GM04503 (cell line): ENCODE results near the gene SETDB1.

ENCODE experiments used
- DNase-seq: peaks from one replicate; pipeline ENCODE4 v3.0.0-alpha.2; 2012; ENCODE audit warnings: low read depth

The SETDB1 gene

DNA sequence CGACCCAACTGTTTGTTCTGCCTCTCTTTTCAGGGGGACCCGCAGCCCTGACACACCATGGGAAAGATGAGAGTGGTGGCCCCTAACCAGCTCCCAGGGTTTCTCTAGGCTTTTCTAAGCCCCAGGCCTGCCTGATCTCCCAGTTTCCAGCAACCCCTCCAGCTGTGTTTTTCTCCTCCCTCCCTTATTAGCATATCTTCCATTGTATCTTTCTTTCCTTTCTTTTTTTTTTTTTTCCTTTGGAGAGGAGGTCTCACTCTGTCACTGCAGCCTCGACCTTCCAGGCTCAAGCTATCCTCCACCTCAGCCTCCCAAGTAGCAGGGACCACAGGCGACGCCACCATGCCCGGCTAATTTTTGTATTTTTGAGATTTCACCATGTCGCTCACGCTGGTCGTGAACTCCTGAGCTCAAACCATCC is 50.2 kb downstream of the SETDB1 start:
- no peak for DNase-seq

DNA sequence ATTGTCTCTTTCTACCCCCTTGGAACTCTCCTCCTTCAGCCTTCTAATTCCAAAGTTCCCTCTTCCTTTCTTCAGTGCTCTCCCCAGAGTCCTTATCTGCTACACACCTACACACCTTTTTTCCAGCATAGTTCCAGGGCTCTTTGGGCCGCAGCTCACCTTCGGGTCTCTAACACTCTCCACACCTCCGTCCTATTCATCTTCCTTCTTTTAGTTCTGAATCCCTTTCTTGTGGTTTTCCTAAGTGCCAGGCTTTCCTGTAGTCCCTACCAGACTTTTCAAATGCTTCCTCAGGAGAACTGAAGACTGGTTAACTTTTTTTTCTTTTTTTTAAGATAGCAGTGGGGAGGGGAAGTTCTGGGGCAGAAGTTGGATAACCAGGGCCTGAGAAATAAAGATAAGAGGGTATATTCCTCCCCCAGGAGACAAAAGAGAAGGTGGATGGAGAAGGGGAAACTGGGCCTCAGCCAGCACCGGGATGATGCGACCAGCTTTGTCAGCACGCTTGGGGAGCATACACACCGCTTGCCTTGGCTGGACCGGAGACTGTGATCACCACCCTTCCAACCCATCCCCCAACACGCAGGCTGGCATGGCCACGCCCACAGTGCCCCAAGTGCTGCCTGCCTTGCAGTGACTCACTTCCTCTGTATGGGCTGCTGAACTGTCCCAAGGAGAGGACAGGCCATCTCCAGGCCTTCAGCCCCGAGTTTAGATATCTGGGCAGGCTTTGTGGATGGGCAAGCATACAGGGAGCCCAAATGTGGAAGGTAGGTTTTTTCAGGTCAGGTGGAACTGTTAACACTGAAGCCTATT is 50.9 kb downstream of the SETDB1 start:
- no peak for DNase-seq

DNA sequence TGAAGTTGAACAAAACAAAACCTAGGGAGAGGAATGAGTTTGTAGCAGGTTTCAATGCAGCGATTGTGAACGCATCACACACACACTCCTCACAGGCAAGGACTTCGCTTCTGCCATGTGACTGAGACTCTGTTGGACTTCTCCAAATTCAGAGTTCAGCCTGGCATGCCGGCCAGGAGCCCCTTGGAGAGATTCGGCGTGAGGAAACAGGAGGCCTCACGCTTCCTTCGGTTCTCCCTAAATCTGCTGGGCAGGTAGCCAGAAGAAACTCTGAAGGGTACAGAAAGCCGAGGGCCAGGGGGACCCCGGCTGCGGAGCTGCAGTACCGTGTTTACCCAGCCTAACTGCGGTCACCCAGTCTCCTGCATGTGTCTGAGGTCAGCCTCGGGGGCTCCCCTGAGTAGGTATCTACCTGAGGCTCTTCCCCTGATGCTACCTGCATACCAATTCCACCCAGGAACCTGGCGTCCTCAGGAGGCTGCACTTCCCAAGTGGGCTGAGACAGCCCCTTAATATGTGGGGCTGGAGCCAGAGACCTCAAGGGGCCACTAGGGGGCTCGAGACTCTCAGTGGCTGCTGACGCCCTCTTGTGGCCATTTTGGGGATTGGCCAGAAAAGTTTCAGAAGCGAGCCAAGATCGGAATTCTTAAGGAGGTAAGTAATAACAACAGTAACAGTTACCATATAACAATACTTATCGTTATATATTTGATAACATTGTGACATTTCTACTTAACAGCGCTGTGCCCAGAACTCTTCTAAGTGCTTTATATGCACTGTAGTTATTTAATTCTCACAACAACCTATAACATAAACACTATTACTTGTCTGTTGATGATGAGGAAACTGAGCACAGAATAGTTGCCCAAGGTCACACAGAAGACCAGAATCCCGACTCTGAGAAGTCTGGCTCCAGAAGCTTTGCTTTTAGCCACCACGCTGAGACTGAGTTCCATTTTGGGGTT is 53.2 kb downstream of the SETDB1 start:
- peak; percentile 44 for DNase-seq

DNA sequence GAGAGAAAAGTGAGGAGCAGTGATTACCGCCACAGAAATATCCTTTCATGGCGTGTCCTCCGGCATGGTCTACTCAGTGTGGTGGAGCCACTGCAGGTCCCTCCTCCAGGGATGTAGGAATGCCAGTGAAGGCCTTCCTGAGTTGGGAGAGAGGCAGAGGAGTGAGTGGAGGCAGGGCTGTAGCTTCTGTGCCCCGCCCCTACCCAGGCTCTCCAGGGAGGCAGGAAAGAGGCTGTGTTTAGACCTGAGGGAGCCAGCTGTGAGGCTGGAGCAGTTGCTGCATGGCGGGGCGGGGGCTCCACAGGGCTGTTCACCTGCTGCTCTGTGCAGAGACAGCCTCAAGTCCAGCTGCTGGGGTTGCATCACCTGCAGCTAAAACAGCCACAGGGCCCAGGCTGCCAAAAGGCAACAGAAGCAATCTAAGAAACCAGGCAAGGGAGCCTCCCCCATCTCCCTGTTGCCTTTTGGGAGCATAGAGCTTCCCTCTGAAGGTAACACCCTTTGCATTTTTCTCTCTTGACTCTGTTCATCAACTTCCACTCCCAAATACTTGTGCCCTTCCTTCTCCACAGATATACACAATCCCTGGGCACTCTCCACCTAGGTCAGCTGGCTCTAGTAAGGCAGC is 55.1 kb downstream of the SETDB1 start:
- DNase-seq, result no peak

DNA sequence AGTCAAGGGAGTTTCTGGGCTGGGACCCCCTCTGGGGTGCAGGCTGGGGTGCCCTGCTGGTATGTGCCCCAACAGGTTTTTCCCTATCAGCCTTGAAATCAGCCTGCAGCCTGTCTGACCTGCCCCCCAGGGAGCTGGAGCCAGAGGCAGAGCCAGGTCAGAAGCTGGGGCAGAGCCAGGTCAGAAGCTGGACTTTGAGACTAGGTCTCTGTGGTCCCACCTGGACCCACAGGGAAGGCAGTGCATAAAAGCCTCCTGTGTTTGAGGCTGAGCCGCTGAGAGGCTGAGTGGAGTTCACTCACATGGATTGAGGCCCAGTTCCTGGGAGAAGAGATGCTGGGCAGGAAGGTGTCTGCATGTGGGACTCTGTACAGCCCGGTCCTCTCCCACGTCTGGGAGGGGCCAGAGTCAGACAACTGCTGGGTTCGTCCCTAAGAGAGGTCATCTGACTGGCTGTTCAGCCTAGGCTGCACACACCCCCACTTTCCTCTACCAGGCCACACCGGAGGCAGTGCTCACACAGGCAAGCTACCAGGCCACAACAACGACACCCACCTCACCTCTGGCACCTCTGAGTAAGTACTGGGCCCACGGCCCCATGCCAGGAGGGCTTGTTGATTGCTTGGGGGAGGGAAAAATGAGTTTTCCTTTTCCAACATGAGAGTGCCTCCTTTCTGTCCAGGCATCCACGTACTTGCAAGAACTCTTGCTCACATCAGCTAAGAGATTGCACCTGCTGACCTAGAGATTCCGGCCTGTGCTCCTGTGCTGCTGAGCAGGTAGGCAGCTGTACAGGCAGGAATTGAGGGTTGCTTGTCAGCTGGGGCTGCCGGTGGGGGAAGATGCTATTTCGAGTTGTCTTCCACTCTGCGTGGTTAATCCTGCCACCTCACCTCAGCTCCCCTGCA is 55.9 kb downstream of the SETDB1 start, which contains the start of gene ANXA9:
Gene ANXA9 (plus strand): TSS at position 488 of the 908 bp plus-strand sequence. CDS start 814 bp downstream, outside the sequence.
- no peak for DNase-seq

- DNase-seq, result no peak
Observed at GRCh38 chr1:150985179-150985825, 59.1 kb downstream of the SETDB1 start.

DNA sequence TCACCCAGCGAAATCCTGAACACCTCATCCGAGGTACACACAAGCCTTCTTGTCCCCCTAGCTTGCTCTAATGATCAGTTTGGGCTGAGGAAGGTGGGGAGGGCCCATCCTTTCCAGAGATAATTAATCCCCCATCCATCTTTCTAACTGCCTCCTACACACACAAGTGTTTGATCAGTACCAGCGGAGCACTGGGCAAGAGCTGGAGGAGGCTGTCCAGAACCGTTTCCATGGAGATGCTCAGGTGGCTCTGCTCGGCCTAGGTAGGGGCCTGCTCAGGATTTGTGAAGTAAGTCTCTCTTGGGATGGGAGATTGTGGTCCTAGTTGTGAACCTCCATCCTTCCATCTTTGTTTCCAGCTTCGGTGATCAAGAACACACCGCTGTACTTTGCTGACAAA is 61.8 kb downstream of the SETDB1 start:
- no peak for DNase-seq

DNA sequence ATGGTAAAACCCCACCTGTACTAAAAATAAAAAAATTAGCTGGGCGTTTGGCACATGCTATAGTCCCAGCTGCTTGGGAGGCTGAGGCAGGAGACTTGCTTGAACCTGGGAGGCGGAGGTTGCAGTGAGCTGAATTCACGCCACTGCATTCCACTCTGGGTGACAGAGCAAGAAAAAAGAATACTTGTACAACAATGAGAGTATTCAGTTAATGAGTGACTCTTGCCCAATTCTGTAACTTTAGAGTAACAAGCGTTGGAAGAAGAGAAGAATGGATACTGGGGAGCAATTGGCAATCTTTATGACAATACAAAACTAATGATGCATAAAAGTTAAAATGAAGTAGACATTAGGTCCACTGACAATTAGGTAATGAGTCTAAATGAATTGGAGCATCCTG is 66.5 kb downstream of the SETDB1 start:
- no peak for DNase-seq

DNA sequence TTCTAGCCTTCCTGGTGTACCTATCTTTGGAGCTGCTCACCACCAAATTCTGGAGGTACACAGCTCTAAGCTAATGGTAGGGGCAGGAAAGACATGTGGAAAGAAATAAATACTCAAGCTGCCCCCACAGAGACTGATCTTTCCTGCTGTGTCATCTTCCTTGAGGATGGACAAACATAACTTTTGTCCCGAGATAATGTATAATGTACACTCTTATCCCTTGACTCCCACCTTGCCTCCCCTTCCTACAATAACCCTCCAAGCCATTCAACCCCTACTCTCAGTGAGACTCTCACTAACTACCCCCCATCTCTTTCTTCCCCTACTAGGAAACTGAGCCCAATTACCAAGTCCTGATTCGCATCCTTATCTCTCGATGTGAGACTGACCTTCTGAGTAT is 68.1 kb downstream of the SETDB1 start:
- DNase-seq, result no peak

- DNase-seq, result no peak
Observed at GRCh38 chr1:150995460-150995859, 69.3 kb downstream of the SETDB1 start.

DNA sequence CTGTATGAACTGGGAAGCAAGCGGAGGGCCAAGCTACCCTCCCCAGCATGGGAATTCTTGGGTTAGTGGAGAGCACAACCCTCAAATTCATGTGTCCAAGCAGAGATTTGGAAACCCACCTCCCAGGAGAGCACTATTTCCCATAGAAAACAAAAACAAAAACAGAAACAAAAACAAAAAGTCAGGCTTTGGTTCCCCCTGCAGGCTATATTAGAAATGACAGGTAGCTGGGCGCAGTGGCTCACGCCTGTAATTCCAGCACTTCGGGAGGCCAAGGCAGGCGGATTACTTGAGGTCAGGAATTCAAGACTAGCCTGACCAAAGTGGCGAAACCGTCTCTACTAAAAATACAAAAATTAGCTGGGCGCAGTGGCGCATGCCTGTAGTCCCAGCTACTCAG is 69.7 kb downstream of the SETDB1 start:
- no peak for DNase-seq

DNA sequence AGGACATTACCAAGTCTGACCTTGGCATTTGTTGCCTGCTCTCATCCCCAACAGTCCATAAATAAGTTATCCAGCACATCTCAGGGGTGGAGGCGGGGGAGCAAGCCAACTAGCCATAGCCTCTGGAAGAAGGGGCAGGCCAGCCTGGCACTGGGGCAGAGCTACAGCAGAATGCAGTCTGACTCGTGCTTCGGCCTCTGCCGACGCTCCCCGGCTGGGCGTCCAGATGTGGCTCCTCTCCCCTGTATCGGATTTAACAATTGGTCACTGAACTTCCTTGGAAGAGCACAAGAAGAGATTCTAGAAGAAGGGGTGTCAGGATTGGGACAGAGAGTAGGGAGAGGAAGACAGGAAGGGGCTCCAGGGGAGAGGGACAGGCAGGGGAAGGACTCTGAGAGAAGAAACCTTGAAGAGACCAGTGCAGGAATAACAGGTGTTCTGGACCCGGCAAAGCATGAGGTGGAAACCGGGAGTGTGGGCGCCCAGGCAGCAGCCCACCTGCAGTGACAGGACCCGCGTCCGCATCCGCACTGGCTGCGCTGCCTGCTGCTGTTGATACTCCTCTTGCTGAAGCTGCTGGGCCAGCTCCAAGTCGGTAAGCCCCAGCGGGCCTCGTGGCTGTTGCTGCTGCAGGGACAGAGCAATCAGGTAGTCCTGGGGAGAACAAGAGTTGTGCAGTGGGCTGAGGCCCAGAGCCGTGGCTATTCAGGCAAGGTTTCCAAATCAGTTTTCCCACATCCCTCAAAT is 71.1 kb downstream of the SETDB1 start:
- no peak for DNase-seq

GRCh38 chr1:150997949-150998348 is 71.8 kb downstream of the SETDB1 start:
- DNase-seq, result no peak

DNA sequence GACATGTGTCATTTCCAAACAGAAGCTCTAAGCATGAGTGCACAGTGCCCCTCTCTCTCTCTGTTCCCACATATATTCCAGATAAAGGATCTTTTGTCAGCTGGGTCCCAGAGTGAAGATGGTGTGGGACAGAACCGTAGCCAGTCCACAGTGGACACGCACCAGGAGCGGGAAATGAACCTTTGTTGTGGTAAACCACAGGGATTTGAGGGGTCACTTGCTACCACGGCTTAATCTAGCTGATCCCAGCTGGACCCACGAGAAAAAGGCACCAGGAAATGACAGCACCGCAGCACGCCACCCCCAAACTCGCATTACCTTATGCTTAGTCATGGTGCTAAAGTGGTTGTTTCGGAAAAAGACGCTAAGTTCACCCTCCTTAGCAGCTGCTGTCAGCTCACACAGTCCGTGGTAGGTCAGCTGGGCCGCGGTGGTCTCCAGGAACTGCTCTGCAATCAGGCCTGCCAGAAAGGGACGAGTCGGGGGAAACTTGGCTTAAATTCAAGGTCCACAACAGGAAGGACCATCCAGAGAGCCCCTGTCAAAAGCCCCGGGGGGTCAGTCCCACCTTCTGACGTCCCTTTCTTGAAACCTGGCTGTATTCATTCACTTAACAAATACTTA is 73.0 kb downstream of the SETDB1 start:
- no peak for DNase-seq

DNA sequence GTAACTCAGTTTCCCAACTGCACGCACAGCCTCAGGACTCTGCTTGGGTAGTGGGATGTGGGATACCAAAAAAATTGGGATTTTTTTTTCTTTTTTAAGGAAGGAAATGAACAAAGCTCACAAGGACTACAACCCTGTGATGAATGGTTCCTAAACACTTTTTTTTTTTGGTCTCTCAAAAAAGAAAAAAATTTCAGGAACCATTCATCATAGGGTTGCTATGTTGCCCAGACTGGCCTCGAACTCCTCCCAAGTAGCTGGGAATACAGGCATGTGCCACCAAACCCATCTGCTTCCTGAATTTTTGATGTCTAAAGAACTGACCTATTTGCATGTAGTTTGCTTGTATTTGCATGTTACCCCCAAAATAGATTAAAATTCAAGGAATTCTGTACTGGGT is 73.8 kb downstream of the SETDB1 start:
- DNase-seq, result no peak

DNA sequence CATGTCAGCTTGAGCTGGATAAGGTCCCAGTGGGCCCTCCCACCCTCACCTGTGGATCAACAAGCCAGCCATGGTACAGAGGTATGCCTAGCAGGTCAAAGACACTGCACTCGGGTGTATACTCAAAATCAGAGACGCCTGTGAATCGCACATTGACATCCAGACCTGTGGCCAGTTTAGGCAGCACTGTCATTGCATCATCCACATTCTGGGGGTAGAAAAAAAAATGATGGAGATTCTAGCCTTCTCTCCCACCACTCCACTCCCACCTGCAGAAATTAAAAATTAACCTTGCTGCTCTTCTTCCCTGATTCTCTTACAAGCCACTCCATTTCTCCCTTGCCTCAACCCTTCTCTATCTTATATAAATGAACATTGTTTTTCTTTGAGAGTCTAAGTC is 74.2 kb downstream of the SETDB1 start:
- no peak for DNase-seq

DNA sequence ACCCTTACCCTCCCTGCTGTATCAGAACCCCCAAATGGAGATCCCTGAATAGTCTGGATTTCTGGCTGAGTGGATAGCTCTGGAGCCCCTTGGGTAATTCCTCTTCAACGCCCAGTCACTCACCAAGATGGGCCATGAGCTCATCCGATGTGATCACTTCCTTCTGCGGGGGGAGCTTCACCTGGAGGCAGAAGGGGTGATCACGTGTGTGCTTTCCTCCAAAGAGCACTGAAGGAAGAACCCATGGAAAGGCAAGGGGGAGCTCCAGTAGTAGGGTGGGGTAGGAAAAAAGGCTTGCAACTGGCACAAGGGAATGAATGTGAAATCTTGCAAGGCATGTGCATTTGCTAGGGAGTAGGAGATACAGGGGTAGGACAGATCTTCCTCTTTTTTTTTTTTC is 75.4 kb downstream of the SETDB1 start:
- no peak for DNase-seq

- DNase-seq, result no peak
Observed at GRCh38 chr1:151002051-151002450, 75.9 kb downstream of the SETDB1 start.

- DNase-seq, result no peak
Observed at GRCh38 chr1:151002611-151003010, 76.4 kb downstream of the SETDB1 start.

DNA sequence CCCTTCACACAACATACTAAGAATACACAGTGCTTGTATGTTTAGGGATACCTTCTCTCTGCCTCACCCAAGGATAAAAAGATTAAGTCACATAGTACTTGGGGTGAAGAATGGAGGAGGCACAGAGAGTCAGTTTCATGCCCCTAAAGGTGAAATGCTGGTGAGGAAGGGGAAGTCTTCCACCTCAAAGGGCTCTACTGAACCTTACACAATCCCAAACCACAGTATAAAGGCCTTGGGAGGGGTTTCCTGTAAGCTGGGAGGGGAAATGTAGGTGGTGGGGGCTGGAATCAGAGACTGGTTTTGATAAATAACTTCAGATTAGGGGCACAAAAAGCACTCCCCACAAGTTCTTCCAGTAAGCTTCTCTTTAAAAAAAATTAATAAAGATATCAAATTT is 77.0 kb downstream of the SETDB1 start:
- DNase-seq, result no peak
